ENCODE measurements around the gene MGARP. TPM values are rescaled to one million over a fixed set of nuclear protein-coding genes. Genes with fewer than 3 reads are reported as not detected.

Gene MGARP
- total and polyA plus RNA-seq, 2 of the 4 experiments (the other 2 are of a cell fraction): 34.7 to 35.0 TPM

DNA sequence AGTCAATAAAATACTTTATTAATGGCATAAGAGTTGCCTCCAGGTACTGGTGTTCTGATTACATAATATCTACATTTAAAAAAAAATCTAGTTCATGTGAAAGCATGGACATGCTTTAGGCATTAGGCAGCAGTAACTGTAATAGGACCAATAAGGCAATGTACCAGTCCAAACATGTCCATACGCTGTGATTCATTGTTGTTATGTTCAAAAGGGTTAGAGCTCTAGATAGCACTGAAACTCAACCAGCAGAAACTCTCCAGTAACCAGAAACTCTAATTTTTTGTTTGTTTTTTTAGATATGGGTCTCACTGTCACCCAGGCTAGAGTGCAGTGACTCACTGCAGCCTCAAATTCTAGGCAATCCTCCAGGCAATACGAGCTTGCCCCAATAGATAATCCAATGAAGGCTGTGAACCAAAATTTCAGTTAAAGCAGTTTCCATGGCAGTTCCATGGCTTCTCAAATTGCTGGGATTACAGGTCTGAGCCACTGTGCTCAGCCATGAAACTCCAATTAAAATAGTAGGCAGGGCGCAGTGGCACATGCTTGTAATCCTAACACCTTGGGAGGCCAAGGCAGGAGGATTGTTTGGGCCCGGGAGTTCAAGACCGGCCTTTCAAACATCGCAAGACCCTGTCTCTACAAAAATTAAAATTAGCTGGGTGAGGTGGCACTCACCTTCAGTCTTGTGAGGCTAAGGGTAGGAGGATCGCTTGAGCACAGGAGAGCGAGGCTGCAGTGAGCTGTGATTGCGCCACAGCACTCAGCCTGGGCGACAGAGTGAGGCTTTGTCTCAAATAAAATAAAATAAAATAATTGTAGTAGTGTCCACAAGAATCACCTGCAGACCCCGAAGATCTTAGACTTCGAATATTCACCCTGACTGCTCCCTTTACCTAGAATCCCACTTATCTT is 36.3 kb downstream of the MGARP start:
- intact Hi-C loops (cut with micrococcal nuclease) (no loop called here), dilution Hi-C loops (cut with HindIII; ENCODE audit: low sequenced_read_pairs, unreplicated experiment) (no loop called here), in situ Hi-C loops (cut with MboI; ENCODE audit: low sequenced_read_pairs) (no loop called here)
- peak overlapping the region; percentile 63 to 92; a peak in 3 of 4 replicates for H4K8ac ChIP-seq (ENCODE audit: low read depth in 2 of 2, low read length in 2 of 2)
- POLR2A ChIA-PET (ENCODE audit: unreplicated experiment): interaction anchor here (0.6 kb wide), 1 partner anchor 9 kb away, joined by 3 read pairs; no protein-coding TSS in a partner anchor
- ATAC-seq (ENCODE audit: low read depth) (peak; percentile 88), DNase-seq (peak; percentile 99)
- H3K18ac ChIP-seq (ENCODE audit: low read depth, low read length): peak overlapping the region; percentile 95
- H3K27me3 ChIP-seq (ENCODE audit: control insufficient read depth, insufficient read depth, low read length): no peaks in the 10 kb centered on the region
- H3K9ac ChIP-seq (ENCODE audit: low read depth, low read length): 0 out of 2 replicates have a peak overlapping the region, but pooled peaks have one; percentile 7
- H2BK5ac ChIP-seq (ENCODE audit: low read depth, low read length, poor library complexity, severe bottlenecking): peak overlapping the region; percentile 97
- peak overlapping the region; percentile 97 for H2BK20ac ChIP-seq (ENCODE audit: low read depth, low read length)
- peak overlapping the region; percentile 44 for H4K5ac ChIP-seq (ENCODE audit: low read depth, low read length)
- peak overlapping the region; percentile 98 for H4K91ac ChIP-seq (ENCODE audit: insufficient read depth, low read depth, low read length)
- peak overlapping the region; percentile 29 for H2AK9ac ChIP-seq (replicated peaks; ENCODE audit: low read depth, low read length, poor library complexity)
- no peak overlapping the region for H2AFZ ChIP-seq (replicated peaks; ENCODE audit: low read length, poor library complexity)
- peak overlapping the region; percentile 80 for H3K14ac ChIP-seq (replicated peaks; ENCODE audit: low read depth, low read length)
- H2BK120ac ChIP-seq (ENCODE audit: low read depth, low read length): peak overlapping the region; percentile 98
- H3K23ac ChIP-seq (ENCODE audit: low read depth, low read length): peak overlapping the region; percentile 88
- CTCF ChIA-PET: interaction anchor here (0.7 to 1.5 kb wide), 2 partner anchors 52 to 213 kb away, joined by 3 to 5 read pairs; no protein-coding TSS in a partner anchor
- 50% methylated on average over 2 of the region's 12 CpGs; no CpG with 5 or more reads in 1 of the 2 experiments for WGBS, 2 experiments (ENCODE audit: extremely low coverage in 2 of 2, insufficient read length in 1 of 2)
- no peak overlapping the region for H3K4me3 ChIP-seq (ENCODE audit: insufficient read depth, low read depth, low read length)
- H3K4me1 ChIP-seq (ENCODE audit: control insufficient read depth, insufficient read depth, low read length): peaks cover 31% of the 10 kb centered on the region
- peak overlapping the region; percentile 97 for H3K4ac ChIP-seq (ENCODE audit: low read depth, low read length)
- no peaks in the 10 kb centered on the region for H3K36me3 ChIP-seq (ENCODE audit: control insufficient read depth, insufficient read depth, low read length)
- peak overlapping the region; percentile 97 for H2AK5ac ChIP-seq (ENCODE audit: low read depth, low read length)
- H3K79me1 ChIP-seq (ENCODE audit: low read depth in 1 of 2, low read length in 2 of 2): no peaks in the 10 kb centered on the region; a peak in 1 of 4 replicates
- 0 out of 2 replicates have a peak, but pooled peaks cover 2% of the 10 kb centered on the region for H3K9me3 ChIP-seq (ENCODE audit: control insufficient read depth, insufficient read depth, low read length)
- H4K20me1 ChIP-seq (ENCODE audit: insufficient read depth, low read length): no peaks in the 10 kb centered on the region
- no peak for TF ChIP-seq MXI1 (IDR thresholded peaks at IDR 0.05; ENCODE audit: borderline replicate concordance, low read depth, low read length)
- TF ChIP-seq, protein P1, sequence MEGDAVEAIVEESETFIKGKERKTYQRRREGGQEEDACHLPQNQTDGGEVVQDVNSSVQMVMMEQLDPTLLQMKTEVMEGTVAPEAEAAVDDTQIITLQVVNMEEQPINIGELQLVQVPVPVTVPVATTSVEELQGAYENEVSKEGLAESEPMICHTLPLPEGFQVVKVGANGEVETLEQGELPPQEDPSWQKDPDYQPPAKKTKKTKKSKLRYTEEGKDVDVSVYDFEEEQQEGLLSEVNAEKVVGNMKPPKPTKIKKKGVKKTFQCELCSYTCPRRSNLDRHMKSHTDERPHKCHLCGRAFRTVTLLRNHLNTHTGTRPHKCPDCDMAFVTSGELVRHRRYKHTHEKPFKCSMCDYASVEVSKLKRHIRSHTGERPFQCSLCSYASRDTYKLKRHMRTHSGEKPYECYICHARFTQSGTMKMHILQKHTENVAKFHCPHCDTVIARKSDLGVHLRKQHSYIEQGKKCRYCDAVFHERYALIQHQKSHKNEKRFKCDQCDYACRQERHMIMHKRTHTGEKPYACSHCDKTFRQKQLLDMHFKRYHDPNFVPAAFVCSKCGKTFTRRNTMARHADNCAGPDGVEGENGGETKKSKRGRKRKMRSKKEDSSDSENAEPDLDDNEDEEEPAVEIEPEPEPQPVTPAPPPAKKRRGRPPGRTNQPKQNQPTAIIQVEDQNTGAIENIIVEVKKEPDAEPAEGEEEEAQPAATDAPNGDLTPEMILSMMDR (conservative IDR thresholded peaks at IDR 0.05; ENCODE audit: low read depth, low read length): no peak
- no peak for TF ChIP-seq RFX5 (IDR thresholded peaks at IDR 0.05; ENCODE audit: low read depth, low read length)
- no peak for TF ChIP-seq POLR2A (IDR thresholded peaks at IDR 0.05; ENCODE audit: low read depth, low read length)
- TF ChIP-seq, protein P2, sequence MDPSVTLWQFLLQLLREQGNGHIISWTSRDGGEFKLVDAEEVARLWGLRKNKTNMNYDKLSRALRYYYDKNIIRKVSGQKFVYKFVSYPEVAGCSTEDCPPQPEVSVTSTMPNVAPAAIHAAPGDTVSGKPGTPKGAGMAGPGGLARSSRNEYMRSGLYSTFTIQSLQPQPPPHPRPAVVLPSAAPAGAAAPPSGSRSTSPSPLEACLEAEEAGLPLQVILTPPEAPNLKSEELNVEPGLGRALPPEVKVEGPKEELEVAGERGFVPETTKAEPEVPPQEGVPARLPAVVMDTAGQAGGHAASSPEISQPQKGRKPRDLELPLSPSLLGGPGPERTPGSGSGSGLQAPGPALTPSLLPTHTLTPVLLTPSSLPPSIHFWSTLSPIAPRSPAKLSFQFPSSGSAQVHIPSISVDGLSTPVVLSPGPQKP (IDR thresholded peaks at IDR 0.05; ENCODE audit: borderline replicate concordance, low read depth, low read length): no peak
- TF ChIP-seq, protein P3, sequence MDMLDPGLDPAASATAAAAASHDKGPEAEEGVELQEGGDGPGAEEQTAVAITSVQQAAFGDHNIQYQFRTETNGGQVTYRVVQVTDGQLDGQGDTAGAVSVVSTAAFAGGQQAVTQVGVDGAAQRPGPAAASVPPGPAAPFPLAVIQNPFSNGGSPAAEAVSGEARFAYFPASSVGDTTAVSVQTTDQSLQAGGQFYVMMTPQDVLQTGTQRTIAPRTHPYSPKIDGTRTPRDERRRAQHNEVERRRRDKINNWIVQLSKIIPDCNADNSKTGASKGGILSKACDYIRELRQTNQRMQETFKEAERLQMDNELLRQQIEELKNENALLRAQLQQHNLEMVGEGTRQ (IDR thresholded peaks at IDR 0.05; ENCODE audit: low read depth, low read length): no peak
- TF ChIP-seq RCOR1 (IDR thresholded peaks at IDR 0.05; ENCODE audit: insufficient replicate concordance, low read length): no peak
- TF ChIP-seq CHD1 (IDR thresholded peaks at IDR 0.05; ENCODE audit: low read depth, low read length): no peak
- TF ChIP-seq FOS (IDR thresholded peaks at IDR 0.05; ENCODE audit: low read depth, low read length): peak; percentile 87
- TF ChIP-seq CEBPB (IDR thresholded peaks at IDR 0.05; ENCODE audit: low read depth, low read length): peak; percentile 74
- no peak for TF ChIP-seq RAD21 (IDR thresholded peaks at IDR 0.05; ENCODE audit: low read length)
- no peak for TF ChIP-seq BHLHE40 (IDR thresholded peaks at IDR 0.05; ENCODE audit: low read depth, low read length)
- H3K4me2 ChIP-seq (ENCODE audit: low read depth, low read length): 0 out of 2 replicates have a peak overlapping the region, but pooled peaks have one; percentile 4
- H3K27ac ChIP-seq (ENCODE audit: insufficient read depth, low read length): peak overlapping the region; percentile 88
- peak overlapping the region; percentile 76; the same call in 1 of the 2 replicates for H3K56ac ChIP-seq (ENCODE audit: extremely low read depth, insufficient read depth, low read length)
- peak overlapping the region; percentile 97; the same call in 2 of the 3 replicates for H2BK15ac ChIP-seq (ENCODE audit: low read depth, low read length)
- peaks cover 9% of the 10 kb centered on the region for H3K9me1 ChIP-seq (ENCODE audit: insufficient read depth, low read length)
- BruUV-seq (replicated peaks): no TSS peak

Measured in IMR-90 (cell line).